HepG2 (cell line): ENCODE results near the gene ARHGAP5. TPM values are rescaled to one million over a fixed set of nuclear protein-coding genes. Genes with fewer than 3 reads are reported as not detected.

Source experiments
- HES4 ChIP-seq: sonication (generic); formaldehyde crosslinking; IDR thresholded peaks from 2 replicates; pipeline ENCODE4 v1.9.0; 2021; ENCODE audit warnings: mild to moderate bottlenecking, missing genetic modification reagents, borderline replicate concordance
- HMGXB4 ChIP-seq, 2 experiments: sonication (generic) in 1 of 2; formaldehyde crosslinking in 1 of 2; IDR thresholded peaks; 2 replicates each; pipeline versions ENCODE4 v1.4.0 to v1.6.1; 2018 to 2020; ENCODE audit warnings: missing genetic modification reagents in 2 of 2, borderline replicate concordance in 1 of 2, low read depth in 1 of 2, mild to moderate bottlenecking in 1 of 2, missing biosample characterization in 1 of 2
- HOXA3 ChIP-seq: sonication (generic); formaldehyde crosslinking; IDR thresholded peaks from 2 replicates; pipeline ENCODE4 v1.5.0; 2020; ENCODE audit warnings: missing genetic modification reagents
- ISX ChIP-seq: sonication (generic); formaldehyde crosslinking; conservative IDR thresholded peaks from 2 replicates; pipeline ENCODE4 v1.5.0; 2020; ENCODE audit warnings: missing genetic modification reagents
- NCOA2 ChIP-seq: sonication (generic); formaldehyde crosslinking; IDR thresholded peaks from 2 replicates; pipeline ENCODE4 v1.8.0; 2022; ENCODE audit warnings: inconsistent platforms
- NCOR1 ChIP-seq: fragments of 200-600 bp; sonication (generic); IDR thresholded peaks from 2 replicates; pipeline ENCODE4 v1.7.0; 2017; ENCODE audit warnings: antibody characterized with exemption, low read length, borderline replicate concordance
- PPARG ChIP-seq: conservative IDR thresholded peaks from 2 replicates; pipeline ENCODE4 v1.6.1; 2016; ENCODE audit warnings: missing biosample characterization, missing genetic modification reagents
- RBM39 ChIP-seq: fragments of 200-400 bp; formaldehyde crosslinking; IDR thresholded peaks from one replicate; pipeline ENCODE4 v1.6.1; 2018; ENCODE audit warnings: antibody characterized with exemption, mild to moderate bottlenecking, low read depth, low read length; ENCODE audit not compliant: poor library complexity, severe bottlenecking
- RXRB ChIP-seq: IDR thresholded peaks from 2 replicates; pipeline ENCODE4 v1.6.1; 2016; ENCODE audit warnings: borderline replicate concordance, missing genetic modification reagents, missing compliant biosample characterization
- SOX6 ChIP-seq, 2 experiments: fragments of 450-650 bp in 1 of 2; sonication (generic) in 1 of 2; formaldehyde crosslinking in 1 of 2; IDR thresholded peaks; 2 replicates each; pipeline versions ENCODE4 v1.4.0 to v1.6.1; 2017 to 2020; ENCODE audit warnings: antibody characterized with exemption in 1 of 2, mild to moderate bottlenecking in 1 of 2, missing genetic modification reagents in 1 of 2
- THAP11 ChIP-seq: IDR thresholded peaks from 2 replicates; pipeline ENCODE4 v1.6.1; 2016; ENCODE audit warnings: missing biosample characterization, missing genetic modification reagents
- THAP8 ChIP-seq: sonication (generic); formaldehyde crosslinking; IDR thresholded peaks from 2 replicates; pipeline ENCODE4 v1.5.1; 2020; ENCODE audit warnings: missing genetic modification reagents, mild to moderate bottlenecking, borderline replicate concordance
- ZFP82 ChIP-seq: sonication (generic); formaldehyde crosslinking; IDR thresholded peaks from 2 replicates; pipeline ENCODE4 v1.5.1; 2020; ENCODE audit warnings: mild to moderate bottlenecking, missing genetic modification reagents, borderline replicate concordance
- ZNF263 ChIP-seq: sonication (generic); formaldehyde crosslinking; IDR thresholded peaks from 2 replicates; pipeline ENCODE4 v1.4.0; 2020; ENCODE audit warnings: missing genetic modification reagents
- ZNF468 ChIP-seq: sonication (generic); formaldehyde crosslinking; IDR thresholded peaks from 2 replicates; pipeline ENCODE4 v1.8.0; 2022; ENCODE audit warnings: mild to moderate bottlenecking, moderate library complexity, missing genetic modification reagents
- ZNF574 ChIP-seq: sonication (generic); formaldehyde crosslinking; IDR thresholded peaks from 2 replicates; pipeline ENCODE4 v1.4.0; 2020; ENCODE audit warnings: missing genetic modification reagents
- ZNF598 ChIP-seq: sonication (generic); formaldehyde crosslinking; IDR thresholded peaks from 2 replicates; pipeline ENCODE4 v1.5.1; 2020; ENCODE audit warnings: mild to moderate bottlenecking, missing genetic modification reagents, borderline replicate concordance
- ZNF768 ChIP-seq: sonication (generic); formaldehyde crosslinking; IDR thresholded peaks from 2 replicates; pipeline ENCODE4 v1.4.0; 2020; ENCODE audit warnings: missing genetic modification reagents
- polyA plus RNA-seq, 8 experiments: library from polyadenylated mRNA; depleted of rRNA in 3 of 8; stranded (reverse) in 7 of 8; unstranded in 1 of 8; fragments of >200 nt; fragmentation: Illumina TruSeq in 4 of 8; extraction: Trizol in 4 of 8; gene quantifications; 2 replicates each; pipeline versions ENCODE4 v1.2.1 to v1.2.3, GENCODE V29; 2011 to 2016; ENCODE audit warnings: low read depth in 4 of 8, missing spikeins in 1 of 8, mixed read lengths in 1 of 8; ENCODE audit not compliant: insufficient read depth in 1 of 8
- total RNA-seq, 5 experiments: library from RNA; depleted of rRNA; stranded (reverse); fragments of >200 nt; fragmentation: Illumina TruSeq; extraction: Trizol; gene quantifications; 2 replicates each; pipeline ENCODE4 v1.2.3, GENCODE V29; 2016; ENCODE audit warnings: low read depth in 1 of 5
- TF ChIP-seq, protein P1 (sequence below): IDR thresholded peaks from 2 replicates; pipeline ENCODE4 v1.6.1; 2016; ENCODE audit warnings: missing compliant biosample characterization, missing genetic modification reagents, borderline replicate concordance
- TF ChIP-seq, protein P2 (sequence below): IDR thresholded peaks from 2 replicates; pipeline ENCODE4 v1.6.1; 2016; ENCODE audit warnings: low read depth, control low read depth

Gene ARHGAP5
- total and polyA plus RNA-seq, 2 of the 13 experiments (the other 11 are each of a cell fraction or from before 2014, with no cell fraction given), result 33.7 to 144 TPM

DNA sequence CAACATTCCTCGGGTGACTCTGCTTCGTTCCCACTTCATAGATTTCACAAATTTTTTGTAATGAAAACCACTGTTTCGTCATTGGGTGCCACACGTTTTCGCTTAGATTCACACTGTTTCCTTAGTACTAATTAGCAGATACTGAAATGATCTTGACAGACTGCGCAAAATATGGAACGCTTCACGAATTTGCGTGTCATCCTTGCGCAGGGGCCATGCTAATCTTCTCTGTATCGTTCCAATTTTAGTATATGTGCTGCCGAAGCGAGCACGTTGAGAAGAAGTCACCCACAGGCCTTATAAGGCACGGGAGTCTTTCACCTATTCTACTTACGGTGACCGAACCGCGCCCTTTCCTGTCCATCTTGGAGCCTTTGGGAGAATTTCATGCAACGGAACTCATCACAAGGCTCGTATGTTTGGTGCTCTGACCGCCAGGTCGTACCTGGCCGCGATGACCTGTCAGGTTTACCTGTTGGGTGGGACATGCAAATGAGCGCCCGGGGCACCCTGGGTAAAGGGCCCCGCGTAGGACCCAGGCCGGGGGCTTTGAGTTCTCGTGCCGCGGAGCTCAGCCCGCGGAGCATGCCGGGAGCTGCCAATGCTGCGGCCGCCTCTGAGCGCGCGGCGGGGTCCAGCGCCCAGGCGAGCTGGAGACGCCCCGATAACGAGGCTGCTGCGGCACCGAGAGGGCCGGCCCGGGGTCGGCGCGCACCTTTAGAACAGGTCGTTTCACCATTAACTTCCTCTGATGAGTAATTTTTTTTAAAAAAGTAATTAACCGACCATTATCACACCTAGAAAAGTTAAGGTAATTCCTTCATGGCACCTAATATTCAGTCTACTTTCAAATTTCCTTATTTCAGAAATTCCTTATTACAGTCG is 126.1 kb downstream of the ARHGAP5 start, which contains the start of gene RNU6-8 (continued):
- TF ChIP-seq ZNF574 (CRISPR knock-in tag) (peak; percentile 83), HMGXB4 (CRISPR knock-in tag; IDR thresholded peaks at IDR 0.05; ENCODE audit: borderline replicate concordance in 1 of 2, low read depth in 1 of 2) (peak; percentile 100), RXRB (CRISPR knock-in tag) (peak; percentile 75), NCOA2 (CRISPR knock-in tag) (peak; percentile 66), ZFP82 (CRISPR knock-in tag) (peak; percentile 98), ZNF468 (CRISPR knock-in tag) (no peak), HES4 (peak; percentile 98), RBM39 (peak; percentile 98), ZNF263 (CRISPR knock-in tag) (peak; percentile 74), PPARG (CRISPR knock-in tag) (peak; percentile 78), THAP11 (CRISPR knock-in tag) (peak; percentile 84), ZNF598 (CRISPR knock-in tag) (peak; percentile 98), SOX6 (IDR thresholded peaks at IDR 0.05) (no peak), SOX6 (CRISPR knock-in tag; IDR thresholded peaks at IDR 0.05) (peak; percentile 63), ZNF768 (CRISPR knock-in tag) (peak; percentile 86; the same call in 1 of the 2 replicates), ISX (CRISPR knock-in tag) (peak; percentile 97), NCOR1 (peak; percentile 88), THAP8 (CRISPR knock-in tag) (peak; percentile 75; the same call in 1 of the 2 replicates), HOXA3 (CRISPR knock-in tag) (peak; percentile 87)
- TF ChIP-seq, protein P1, sequence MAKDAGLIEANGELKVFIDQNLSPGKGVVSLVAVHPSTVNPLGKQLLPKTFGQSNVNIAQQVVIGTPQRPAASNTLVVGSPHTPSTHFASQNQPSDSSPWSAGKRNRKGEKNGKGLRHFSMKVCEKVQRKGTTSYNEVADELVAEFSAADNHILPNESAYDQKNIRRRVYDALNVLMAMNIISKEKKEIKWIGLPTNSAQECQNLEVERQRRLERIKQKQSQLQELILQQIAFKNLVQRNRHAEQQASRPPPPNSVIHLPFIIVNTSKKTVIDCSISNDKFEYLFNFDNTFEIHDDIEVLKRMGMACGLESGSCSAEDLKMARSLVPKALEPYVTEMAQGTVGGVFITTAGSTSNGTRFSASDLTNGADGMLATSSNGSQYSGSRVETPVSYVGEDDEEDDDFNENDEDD, result peak; percentile 96
- TF ChIP-seq, protein P2, sequence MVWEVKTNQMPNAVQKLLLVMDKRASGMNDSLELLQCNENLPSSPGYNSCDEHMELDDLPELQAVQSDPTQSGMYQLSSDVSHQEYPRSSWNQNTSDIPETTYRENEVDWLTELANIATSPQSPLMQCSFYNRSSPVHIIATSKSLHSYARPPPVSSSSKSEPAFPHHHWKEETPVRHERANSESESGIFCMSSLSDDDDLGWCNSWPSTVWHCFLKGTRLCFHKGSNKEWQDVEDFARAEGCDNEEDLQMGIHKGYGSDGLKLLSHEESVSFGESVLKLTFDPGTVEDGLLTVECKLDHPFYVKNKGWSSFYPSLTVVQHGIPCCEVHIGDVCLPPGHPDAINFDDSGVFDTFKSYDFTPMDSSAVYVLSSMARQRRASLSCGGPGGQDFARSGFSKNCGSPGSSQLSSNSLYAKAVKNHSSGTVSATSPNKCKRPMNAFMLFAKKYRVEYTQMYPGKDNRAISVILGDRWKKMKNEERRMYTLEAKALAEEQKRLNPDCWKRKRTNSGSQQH (CRISPR knock-in tag), result peak; percentile 82; the same call in 1 of the 2 replicates
